ENCODE data around the gene TRIM3.

Gene TRIM3

GRCh38 chr11:6419009-6419631, 54.6 kb downstream of the TRIM3 start, which contains the start of gene APBB1:
Gene APBB1 (minus strand): TSS chr11:6419094. CDS start chr11:6411347, 7,747 bp downstream.
- DNase-seq (ENCODE audit: low read depth), result peak; percentile 51
- peak within 1 kb of the TSS; percentile 67 for H3K4me3 ChIP-seq (ENCODE audit: low read depth, low read length)
- TF ChIP-seq, protein P1, sequence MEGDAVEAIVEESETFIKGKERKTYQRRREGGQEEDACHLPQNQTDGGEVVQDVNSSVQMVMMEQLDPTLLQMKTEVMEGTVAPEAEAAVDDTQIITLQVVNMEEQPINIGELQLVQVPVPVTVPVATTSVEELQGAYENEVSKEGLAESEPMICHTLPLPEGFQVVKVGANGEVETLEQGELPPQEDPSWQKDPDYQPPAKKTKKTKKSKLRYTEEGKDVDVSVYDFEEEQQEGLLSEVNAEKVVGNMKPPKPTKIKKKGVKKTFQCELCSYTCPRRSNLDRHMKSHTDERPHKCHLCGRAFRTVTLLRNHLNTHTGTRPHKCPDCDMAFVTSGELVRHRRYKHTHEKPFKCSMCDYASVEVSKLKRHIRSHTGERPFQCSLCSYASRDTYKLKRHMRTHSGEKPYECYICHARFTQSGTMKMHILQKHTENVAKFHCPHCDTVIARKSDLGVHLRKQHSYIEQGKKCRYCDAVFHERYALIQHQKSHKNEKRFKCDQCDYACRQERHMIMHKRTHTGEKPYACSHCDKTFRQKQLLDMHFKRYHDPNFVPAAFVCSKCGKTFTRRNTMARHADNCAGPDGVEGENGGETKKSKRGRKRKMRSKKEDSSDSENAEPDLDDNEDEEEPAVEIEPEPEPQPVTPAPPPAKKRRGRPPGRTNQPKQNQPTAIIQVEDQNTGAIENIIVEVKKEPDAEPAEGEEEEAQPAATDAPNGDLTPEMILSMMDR (IDR thresholded peaks at IDR 0.05; ENCODE audit: insufficient read depth, low read depth, low read length, missing control alignments), result no peak

DNA sequence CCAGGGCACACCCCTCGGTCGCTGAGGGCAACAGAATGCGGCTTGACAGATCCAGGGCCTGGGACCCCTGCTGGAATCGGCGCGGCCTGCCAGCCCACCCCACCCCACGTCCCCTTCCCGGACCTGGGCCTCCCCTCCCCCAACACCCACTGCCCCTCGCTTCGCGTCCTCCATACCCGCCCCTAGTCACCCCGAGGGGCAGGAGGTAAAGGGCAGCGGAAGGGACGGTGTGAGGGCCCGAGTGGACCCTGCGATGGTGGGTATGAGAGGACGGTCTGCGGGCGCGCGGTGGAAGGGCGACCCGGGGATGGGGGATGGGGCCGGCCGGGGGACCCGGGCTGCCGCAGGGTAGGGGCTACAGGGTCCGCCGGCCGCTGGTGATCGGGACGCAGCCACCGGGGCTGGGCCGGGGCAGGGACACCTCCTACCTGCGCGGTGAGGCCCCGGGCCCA, 55.2 kb downstream of the TRIM3 start:
- DNase-seq (ENCODE audit: low read depth), result no peak
- TF ChIP-seq, protein P1 (IDR thresholded peaks at IDR 0.05; ENCODE audit: insufficient read depth, low read depth, low read length, missing control alignments), result no peak
- peak overlapping the region; percentile 67 for H3K4me3 ChIP-seq (ENCODE audit: low read depth, low read length)

DNA sequence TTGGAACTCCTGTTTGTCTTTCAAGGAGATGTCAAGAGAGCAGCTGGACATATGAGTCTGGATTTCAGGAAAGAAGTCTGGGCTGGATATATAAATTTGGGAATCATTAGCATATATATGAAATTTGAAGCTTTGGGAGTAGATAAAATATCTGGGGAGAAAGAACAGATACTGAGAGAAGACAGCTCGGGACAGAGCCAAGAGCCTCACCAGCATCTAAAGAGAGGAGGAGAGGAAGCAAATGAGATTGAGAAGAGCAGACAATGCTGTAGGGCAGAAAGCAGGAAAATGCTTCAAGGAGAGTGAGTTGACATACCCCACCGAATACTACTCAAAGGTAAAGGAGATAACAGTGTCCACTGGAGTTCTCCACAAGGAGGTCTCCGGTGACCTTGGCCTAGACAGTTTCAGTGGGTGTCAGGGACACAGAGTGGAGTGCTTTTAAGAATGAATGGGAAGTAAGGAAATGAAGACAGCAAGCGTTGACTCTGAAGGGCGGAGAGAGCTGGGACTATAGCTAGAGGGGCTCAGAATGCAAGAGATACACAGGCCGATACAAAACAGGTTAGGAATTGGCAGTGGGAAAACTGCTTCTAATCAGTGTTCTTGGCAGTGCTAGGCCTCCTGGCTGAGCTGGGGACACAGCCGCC, 55.7 kb downstream of the TRIM3 start:
- TF ChIP-seq, protein P1 (IDR thresholded peaks at IDR 0.05; ENCODE audit: insufficient read depth, low read depth, low read length, missing control alignments), result no peak
- no peak overlapping the region for H3K4me3 ChIP-seq (ENCODE audit: low read depth, low read length)
- DNase-seq (ENCODE audit: low read depth), result no peak

DNA sequence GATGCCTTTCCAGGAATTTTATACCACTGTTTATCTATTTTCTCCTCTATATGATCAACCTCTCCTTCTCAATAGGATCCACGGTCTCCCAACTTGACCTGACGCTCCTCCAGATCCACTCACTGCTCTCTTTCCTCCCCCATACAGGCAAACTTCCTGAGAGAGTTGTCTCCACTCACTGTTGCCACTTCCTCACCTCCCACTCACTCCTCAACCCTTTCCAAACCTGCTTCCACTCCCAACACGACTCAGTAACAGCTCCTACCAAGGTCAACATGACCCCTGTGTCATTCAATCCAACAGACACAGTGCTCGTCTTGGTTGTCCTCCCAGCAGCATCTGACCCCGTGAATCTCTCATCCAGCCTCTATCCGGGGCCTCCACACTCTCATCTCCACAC, 57.9 kb downstream of the TRIM3 start:
- no peak overlapping the region for H3K4me3 ChIP-seq (ENCODE audit: low read depth, low read length)
- no peak for DNase-seq (ENCODE audit: low read depth)

GRCh38 chr11:6414874-6415328, 58.8 kb downstream of the TRIM3 start:
- no peak overlapping the region for H3K4me3 ChIP-seq (ENCODE audit: low read depth, low read length)
- TF ChIP-seq, protein P1 (IDR thresholded peaks at IDR 0.05; ENCODE audit: insufficient read depth, low read depth, low read length, missing control alignments), result no peak
- DNase-seq (ENCODE audit: low read depth), result peak; percentile 50

More for the DNA sequence above, 57.9 kb downstream of the TRIM3 start:
- TF ChIP-seq, protein P1 (IDR thresholded peaks at IDR 0.05; ENCODE audit: insufficient read depth, low read depth, low read length, missing control alignments), result no peak

DNA sequence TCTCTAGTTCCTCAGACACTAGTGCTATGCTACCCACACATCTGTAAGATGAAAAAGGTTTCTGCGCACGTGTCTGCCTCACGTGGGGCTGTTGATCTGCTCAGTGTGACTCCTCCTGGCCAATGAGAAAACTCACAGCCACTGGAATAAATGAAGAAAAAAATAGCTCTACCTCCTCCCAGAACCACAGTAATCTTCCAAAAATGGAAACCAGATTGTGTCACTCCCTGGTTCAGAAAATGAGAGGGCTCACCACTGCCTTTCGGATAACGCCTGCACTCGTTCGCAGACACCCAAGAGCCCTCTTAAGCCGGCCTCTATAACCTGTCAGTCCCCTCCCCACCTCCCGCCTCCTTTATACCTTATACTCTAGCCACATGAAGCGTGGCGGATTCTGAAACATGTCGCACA, 59.9 kb downstream of the TRIM3 start:
- no peak overlapping the region for H3K4me3 ChIP-seq (ENCODE audit: low read depth, low read length)
- no peak for DNase-seq (ENCODE audit: low read depth)
- TF ChIP-seq, protein P1 (IDR thresholded peaks at IDR 0.05; ENCODE audit: insufficient read depth, low read depth, low read length, missing control alignments), result no peak

All from GM12865 (cell line).